IMR-90 (cell line): ENCODE results near the gene CDC42EP2.

Source experiments
- BHLHE40 ChIP-seq: fragments of 150-350 bp; IDR thresholded peaks from 2 replicates; pipeline ENCODE4 v1.6.1; 2016; ENCODE audit warnings: mild to moderate bottlenecking, low read depth, low read length
- CEBPB ChIP-seq: IDR thresholded peaks from 2 replicates; pipeline ENCODE4 v1.6.1; 2012; ENCODE audit warnings: low read depth, low read length, improper control_type of control experiment
- CHD1 ChIP-seq: IDR thresholded peaks from 2 replicates; pipeline ENCODE4 v1.6.1; 2012; ENCODE audit warnings: low read depth, low read length, improper control_type of control experiment
- CTCF ChIP-seq: conservative IDR thresholded peaks from 2 replicates; pipeline ENCODE4 v1.5.1; 2012; ENCODE audit warnings: mild to moderate bottlenecking, low read depth, low read length, improper control_type of control experiment
- ELK1 ChIP-seq: fragments of 150-350 bp; IDR thresholded peaks from 2 replicates; pipeline ENCODE4 v1.6.1; 2016; ENCODE audit warnings: low read depth, mild to moderate bottlenecking, low read length, moderate library complexity, borderline replicate concordance
- FOS ChIP-seq: fragments of 150-350 bp; IDR thresholded peaks from 2 replicates; pipeline ENCODE4 v1.6.1; 2016; ENCODE audit warnings: low read depth, low read length
- MAFK ChIP-seq: IDR thresholded peaks from 2 replicates; pipeline ENCODE4 v1.6.1; 2012; ENCODE audit warnings: low read depth, low read length, improper control_type of control experiment
- MXI1 ChIP-seq: IDR thresholded peaks from 2 replicates; pipeline ENCODE4 v1.6.1; 2012; ENCODE audit warnings: low read depth, mild to moderate bottlenecking, low read length, moderate library complexity, borderline replicate concordance
- POLR2A ChIP-seq: IDR thresholded peaks from 2 replicates; pipeline ENCODE4 v1.6.1; 2012; ENCODE audit warnings: mild to moderate bottlenecking, low read depth, low read length
- RAD21 ChIP-seq: IDR thresholded peaks from 2 replicates; pipeline ENCODE4 v1.6.1; 2012; ENCODE audit warnings: low read length, improper control_type of control experiment
- RCOR1 ChIP-seq: IDR thresholded peaks from 2 replicates; pipeline ENCODE4 v1.6.1; 2012; ENCODE audit warnings: mild to moderate bottlenecking, low read length, improper control_type of control experiment; ENCODE audit not compliant: insufficient replicate concordance
- RFX5 ChIP-seq: IDR thresholded peaks from 2 replicates; pipeline ENCODE4 v1.8.0; 2012; ENCODE audit warnings: low read depth, mild to moderate bottlenecking, low read length, moderate library complexity
- SMC3 ChIP-seq: fragments of 150-350 bp; IDR thresholded peaks from 2 replicates; pipeline ENCODE4 v1.6.1; 2016; ENCODE audit warnings: low read depth, mild to moderate bottlenecking, antibody characterized with exemption, low read length, moderate library complexity
- USF2 ChIP-seq: fragments of 150-350 bp; IDR thresholded peaks from 2 replicates; pipeline ENCODE4 v1.6.1; 2017; ENCODE audit warnings: mild to moderate bottlenecking, antibody characterized with exemption, low read length, low read depth

GRCh38 chr11:65353376-65353775, 38.7 kb downstream of the CDC42EP2 start:
- no peak for TF ChIP-seq CTCF
- TF ChIP-seq SMC3 = no peak
- no peak for TF ChIP-seq BHLHE40
- no peak for TF ChIP-seq POLR2A
- TF ChIP-seq USF2 = no peak
- no peak for TF ChIP-seq FOS
- TF ChIP-seq MXI1 = no peak
- no peak for TF ChIP-seq RAD21
- no peak for TF ChIP-seq CEBPB
- no peak for TF ChIP-seq MAFK
- no peak for TF ChIP-seq ELK1
- TF ChIP-seq CHD1 = no peak
- no peak for TF ChIP-seq RCOR1
- TF ChIP-seq RFX5 = no peak
